ENCODE data around the gene METRNL.

METRNL gene

GRCh38 chr17:83143817-83144231, 64.4 kb downstream of the METRNL start:
- ChIA-PET POLR2A (no interaction called here), CTCF (no interaction called here)

More at GRCh38 chr17:83143817-83144231, 64.4 kb downstream of the METRNL start:
- DNase-seq (ENCODE audit: extremely low spot score), result no peak
- TF ChIP-seq ELF4 (IDR thresholded peaks at IDR 0.05) (no peak), CTBP1 (IDR thresholded peaks at IDR 0.05; ENCODE audit: borderline replicate concordance) (no peak), SP1 (IDR thresholded peaks at IDR 0.05) (no peak), BHLHE40 (IDR thresholded peaks at IDR 0.05; ENCODE audit: borderline replicate concordance) (no peak), FOXA1 (IDR thresholded peaks at IDR 0.05) (no peak), FOXM1 (IDR thresholded peaks at IDR 0.05; ENCODE audit: borderline replicate concordance) (no peak), HDGF (IDR thresholded peaks at IDR 0.05; ENCODE audit: borderline replicate concordance) (no peak), NFRKB (IDR thresholded peaks at IDR 0.05) (no peak), TARDBP (IDR thresholded peaks at IDR 0.05) (no peak), L3MBTL2 (conservative IDR thresholded peaks at IDR 0.05) (no peak)
